Stimulated activated CD4-positive, alpha-beta T cell treated with anti-CD3 and anti-CD28 coated beads, TNF-alpha, amount 100 ng/mL, for 24 hours (primary cell): ENCODE measurements around the gene ZBTB18.
"Not testable (repeated sequence)": the region's sequence is repeated elsewhere in the genome, so short reads cannot be mapped to it uniquely, and the experiment has no call there.

Experiments used
- DNase-seq, 3 experiments: peaks; one replicate each; pipeline ENCODE4 v3.0.0-alpha.2; 2020; ENCODE audit warnings: low read depth in 3 of 3

The ZBTB18 gene

DNA sequence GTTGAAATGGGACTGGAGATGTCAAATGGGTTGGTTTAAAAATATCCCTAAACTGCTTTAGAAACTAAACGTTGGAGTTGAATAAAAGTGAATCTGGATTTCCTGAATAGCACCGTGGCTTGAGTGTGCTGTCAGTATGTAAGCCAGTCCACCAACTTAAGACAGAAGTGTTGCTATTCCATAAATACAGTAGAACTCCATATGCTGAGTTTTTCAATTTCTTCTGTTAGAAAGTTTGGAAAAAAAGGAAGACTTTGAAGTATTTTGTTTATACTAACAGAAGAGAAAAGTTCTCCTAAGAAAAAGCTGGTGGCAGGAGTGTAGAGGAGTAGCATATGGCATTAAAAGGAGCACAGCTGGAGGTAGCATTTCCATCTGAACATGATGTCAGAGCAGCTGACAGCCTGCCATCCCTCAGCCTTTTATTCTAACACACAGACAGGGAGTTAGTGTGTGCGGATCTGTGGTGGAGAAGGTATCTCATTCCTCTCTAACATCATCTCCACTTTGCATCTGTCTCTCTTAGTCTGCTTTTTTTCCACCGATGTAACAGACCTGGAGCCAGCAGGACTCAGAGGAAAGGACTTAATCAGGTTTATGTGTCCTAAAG lies at the start of gene ZBTB18:
Gene ZBTB18, plus strand, starts transcription at position 449 of the 610 bp plus-strand sequence. Its CDS starts 149 bp downstream, at position 598.
- no peak for DNase-seq

- DNase-seq: no peak
Measured at GRCh38 chr1:244002721-244003120, 48.4 kb upstream of the ZBTB18 start.

- DNase-seq: no peak
Measured at GRCh38 chr1:244005455-244005854, 45.6 kb upstream of the ZBTB18 start.

GRCh38 chr1:244006381-244006901 lies 44.6 kb upstream of the ZBTB18 start:
- no peak for DNase-seq

DNA sequence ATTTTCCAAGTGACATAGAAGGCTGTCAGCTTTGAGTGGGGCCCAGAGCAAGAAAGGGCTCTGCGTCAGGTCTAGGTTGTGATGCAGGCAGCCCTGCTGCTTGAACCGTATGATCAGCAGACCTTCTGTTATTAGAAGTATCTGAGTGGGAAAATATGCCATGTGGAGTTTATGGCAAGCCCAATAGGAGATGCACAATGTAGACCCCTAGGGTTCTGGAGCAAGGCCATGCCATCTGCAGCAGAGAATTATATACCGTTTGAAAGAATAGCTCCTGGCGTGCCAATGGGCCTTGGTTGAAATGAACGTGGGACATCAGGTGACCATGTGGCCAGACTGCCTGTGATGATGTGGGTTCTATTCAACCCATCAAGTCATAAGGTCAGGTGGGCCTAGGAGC lies 44.1 kb upstream of the ZBTB18 start:
- no peak for DNase-seq

DNA sequence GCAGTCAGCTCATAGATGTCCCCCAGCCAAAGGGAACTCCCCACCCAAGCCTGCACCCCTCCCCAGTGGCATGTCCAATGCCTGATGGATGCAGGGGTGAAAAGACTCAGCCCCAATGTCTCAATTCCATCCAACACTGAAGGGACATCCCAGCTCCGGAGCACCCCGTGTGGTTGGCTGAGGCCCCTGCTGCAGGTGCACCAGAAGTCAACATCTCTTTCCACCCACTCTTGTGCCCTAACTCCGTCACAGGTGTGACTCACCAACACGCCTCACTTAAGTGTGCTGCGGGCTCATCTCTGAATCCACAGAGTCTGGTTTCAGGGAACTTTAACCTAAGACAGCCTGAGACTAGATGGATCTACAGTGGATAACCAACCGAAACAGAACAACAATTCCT lies 40.9 kb upstream of the ZBTB18 start:
- peak; percentile 6 to 47 (median 20) for DNase-seq

GRCh38 chr1:244010703-244011123 lies 40.4 kb upstream of the ZBTB18 start:
- DNase-seq: no peak

DNA sequence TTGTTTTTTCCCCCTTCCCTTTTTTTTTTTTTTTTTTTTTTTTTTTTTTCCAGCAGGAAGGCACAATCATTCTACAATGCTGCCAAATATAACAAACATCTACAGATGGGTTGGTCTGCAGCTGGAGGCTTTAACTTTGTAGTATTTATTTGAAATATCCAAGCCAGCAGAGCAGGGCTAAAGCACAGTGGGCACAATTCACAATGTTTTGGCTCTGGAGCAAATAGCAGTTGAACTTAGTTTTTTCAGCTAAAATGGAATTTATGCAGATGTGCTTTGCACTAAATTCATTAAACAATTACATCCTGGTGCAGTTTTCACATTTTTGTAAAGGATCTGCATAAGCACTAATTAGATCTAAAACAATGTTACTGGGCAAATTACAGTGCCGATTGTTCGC lies 39.8 kb upstream of the ZBTB18 start:
- no peak for DNase-seq

DNA sequence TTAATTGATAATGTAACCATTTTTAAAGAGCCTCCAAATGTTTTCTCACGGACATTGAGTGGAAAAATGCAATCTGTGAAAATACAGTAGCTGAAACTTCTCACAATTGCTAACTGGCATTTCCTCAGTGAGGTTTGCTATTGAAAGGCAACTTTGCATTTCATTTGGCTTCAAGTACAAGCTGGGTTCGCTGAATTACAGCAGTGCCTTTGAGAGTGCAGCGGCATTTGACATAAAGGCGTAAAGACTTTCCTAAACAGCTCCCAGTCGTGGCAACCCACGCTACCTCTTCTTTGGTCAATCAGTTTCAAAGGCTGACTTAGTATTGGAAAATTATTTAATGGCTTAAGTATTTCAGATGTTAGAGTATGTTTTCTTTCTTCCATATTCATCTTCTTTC lies 39.3 kb upstream of the ZBTB18 start:
- no peak for DNase-seq

DNA sequence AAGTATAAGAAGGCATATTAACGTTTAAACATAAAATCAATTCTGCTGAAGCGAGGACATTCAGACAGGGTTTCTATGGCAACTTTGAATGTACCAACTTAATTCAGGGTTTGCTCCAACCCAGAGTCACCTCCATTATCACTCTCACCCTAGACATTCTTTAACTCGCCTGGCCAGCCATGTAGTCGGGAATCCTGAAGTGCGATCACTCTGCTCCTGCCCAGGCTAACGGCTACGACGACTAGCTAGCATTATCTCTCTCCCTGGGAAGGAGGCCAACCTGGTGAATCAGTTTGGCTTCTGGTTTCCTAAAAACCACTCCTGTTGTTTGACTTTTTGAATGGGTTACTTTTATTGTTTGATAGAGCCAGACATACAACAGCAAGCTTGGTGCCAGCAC lies 38.9 kb upstream of the ZBTB18 start:
- DNase-seq: no peak

- DNase-seq: no peak
Measured at GRCh38 chr1:244013100-244013499, 38.0 kb upstream of the ZBTB18 start.

DNA sequence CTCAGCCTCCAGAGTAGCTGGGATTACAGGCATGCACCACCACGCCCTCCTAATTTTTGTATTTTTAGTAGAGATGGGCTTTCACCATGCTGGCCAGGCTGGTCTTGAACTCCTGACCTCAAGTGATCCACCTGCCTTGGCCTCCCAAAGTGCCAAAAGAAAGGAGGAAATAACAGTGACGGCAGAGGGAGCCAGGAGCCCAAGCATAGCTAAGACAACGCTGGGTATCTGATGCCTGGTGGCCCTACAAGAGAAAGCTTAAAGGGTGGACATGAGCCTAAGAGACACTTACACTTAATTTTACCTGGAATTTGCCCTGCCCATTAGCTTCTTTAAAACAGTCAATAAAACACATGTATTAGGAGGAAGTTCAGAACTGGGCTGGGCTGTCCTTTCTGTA lies 36.2 kb upstream of the ZBTB18 start:
- not testable (repeated sequence) for DNase-seq

GRCh38 chr1:244019982-244020485 lies 31.0 kb upstream of the ZBTB18 start:
- no peak for DNase-seq

GRCh38 chr1:244021427-244021826 lies 29.7 kb upstream of the ZBTB18 start:
- DNase-seq: no peak

DNA sequence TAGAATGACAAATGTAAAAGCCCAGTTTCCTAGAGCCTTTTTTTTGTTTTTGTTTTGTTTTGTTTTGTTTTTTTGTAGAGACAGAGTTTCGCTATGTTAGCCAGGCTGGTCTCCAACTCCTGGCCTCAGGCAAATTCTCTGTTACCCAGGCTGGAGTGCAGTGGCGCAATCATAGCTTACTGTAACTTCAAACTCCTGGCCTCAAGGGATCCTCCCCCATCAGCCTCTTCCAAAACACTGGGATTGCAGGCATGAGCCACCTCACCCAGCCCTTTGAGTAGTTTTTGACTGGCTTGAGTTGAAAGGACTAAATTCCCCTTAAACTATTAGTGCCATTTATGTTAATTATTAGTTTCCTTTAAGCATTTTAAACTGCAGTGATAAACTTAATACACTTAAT lies 28.8 kb upstream of the ZBTB18 start:
- no peak for DNase-seq

DNA sequence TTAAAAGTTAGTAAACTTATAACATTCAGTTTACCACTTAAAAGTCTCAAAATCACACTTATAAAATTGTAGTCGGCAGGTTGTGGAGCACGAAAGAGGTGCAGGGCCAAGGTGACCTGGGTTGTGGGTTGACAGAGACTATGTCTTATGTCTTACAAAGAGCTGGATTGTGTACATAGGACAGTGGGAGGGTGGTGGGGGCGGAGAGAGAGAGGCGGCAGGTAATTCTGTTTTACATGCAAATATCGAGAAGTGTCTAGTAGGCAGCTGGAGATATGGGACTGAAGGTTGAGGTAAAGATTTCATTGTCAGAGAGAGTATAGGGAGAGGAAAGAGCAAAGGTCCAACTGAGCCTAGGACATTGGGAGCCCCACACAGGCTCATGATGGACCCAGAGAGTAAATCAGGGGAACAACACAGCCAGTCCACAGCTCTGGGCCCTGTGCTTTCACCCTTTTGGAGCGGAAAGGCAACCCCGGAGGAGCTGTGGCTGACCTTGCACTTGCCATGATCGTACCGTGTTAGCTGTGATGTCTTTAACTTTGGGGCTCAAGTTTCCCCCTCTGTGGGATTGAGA lies 28.1 kb upstream of the ZBTB18 start:
- no peak for DNase-seq

GRCh38 chr1:244027491-244028145 lies 23.5 kb upstream of the ZBTB18 start:
- DNase-seq: no peak

GRCh38 chr1:244028701-244029100 lies 22.4 kb upstream of the ZBTB18 start:
- DNase-seq: no peak

DNA sequence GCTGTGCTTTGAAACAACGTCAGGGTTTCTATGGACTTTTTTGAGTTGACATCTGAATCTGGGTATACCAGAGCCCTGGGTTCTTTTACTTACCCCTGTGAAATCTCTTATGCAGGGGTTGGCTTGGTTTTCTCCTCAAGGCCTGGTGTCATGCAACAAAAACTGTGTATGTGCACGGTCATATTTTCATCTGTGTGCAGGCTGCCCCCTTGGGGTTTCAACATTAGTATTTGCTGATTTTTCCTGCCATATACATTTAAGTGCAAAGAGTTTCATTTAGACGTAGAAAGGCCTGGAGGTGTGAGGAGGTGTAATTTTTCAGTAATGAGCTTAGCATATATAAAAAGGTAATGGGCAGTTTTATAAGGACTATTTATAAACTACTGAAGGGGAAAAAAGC lies 22.0 kb upstream of the ZBTB18 start:
- DNase-seq: no peak

DNA sequence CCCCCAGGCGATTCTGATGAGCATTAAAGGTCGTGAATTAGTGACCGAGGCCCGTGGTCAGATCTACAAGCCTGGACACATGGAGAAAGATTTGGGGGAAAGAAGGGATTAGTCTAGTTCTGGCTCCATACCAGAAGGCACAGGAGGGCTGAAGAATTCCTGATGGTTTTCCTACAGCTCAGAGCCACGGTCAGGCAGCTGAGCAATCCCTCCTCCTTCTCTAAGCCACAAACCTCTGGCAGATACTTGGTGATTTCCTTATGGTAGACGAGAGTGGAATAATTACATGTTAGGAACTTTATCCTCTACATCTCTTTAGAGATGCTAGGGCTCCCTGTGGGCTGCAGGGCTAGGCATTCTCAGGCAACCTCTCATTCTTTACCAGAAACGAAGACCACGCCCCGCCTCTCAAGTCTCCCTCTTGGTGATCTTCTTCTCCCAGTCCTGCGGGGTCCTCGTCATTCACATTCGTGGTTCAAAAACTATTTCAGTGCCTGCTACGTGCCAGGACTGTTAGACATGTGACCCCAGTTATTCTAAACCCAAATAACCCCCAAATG lies 20.5 kb upstream of the ZBTB18 start:
- no peak for DNase-seq

DNA sequence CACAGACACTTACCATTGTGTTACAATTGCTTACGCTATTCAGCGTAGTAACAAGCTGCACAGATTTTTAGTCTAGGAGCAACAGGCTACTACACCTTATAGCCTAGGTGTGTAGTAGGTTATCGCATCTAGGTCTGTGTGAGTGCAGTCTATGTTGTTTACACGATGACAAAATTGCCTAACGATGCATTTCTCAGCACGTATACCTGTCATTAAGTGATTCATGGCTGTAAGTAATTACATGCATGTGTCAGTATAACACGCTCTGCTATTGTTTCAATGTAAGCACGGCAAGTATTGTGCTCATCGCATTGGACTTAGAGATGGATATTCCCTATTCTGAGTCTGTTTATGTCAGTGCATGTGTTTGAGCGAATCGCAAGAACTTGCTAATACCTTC lies 15.7 kb upstream of the ZBTB18 start:
- no peak for DNase-seq

- no peak for DNase-seq
Measured at GRCh38 chr1:244037252-244037651, 13.8 kb upstream of the ZBTB18 start.
